B cell (primary cell): ENCODE measurements around the gene ADAP1. TPM values are rescaled to one million over a fixed set of nuclear protein-coding genes. Genes with fewer than 3 reads are reported as not detected.

Experiments
- ATAC-seq: fragments of 200-7000 bp; cut with Tn5 transposase; one replicate; pipeline ENCODE4 v1.10.0; 2021; ENCODE audit warnings: low read depth, mild to moderate bottlenecking, moderate number of reproducible peaks, moderate library complexity
- CTCF ChIA-PET: fragments of 350-600 bp; sonication (Branson Sonifier 250); formaldehyde crosslinking; loops from one replicate; lab custom pipeline; 2021; ENCODE audit warnings: antibody characterized with exemption, inconsistent platforms; lab: Charles Lee
- POLR2A ChIA-PET: fragments of 350-600 bp; sonication (Branson Sonifier 250); formaldehyde crosslinking; loops from one replicate; lab custom pipeline; 2021; ENCODE audit warnings: antibody characterized with exemption; lab: Charles Lee
- DNase-seq: peaks from one replicate; pipeline ENCODE4 v3.0.0; 2013
- H2AFZ ChIP-seq: 2 replicates; pipeline ENCODE4 v1.6.1; 2012; ENCODE audit warnings: mild to moderate bottlenecking, low read depth, low read length; ENCODE audit not compliant: insufficient read depth, poor library complexity, severe bottlenecking
- H3K27ac ChIP-seq, 2 donors: 1 replicate in 1 of 2; 2 replicates in 1 of 2; pipeline ENCODE4 v1.5.1; 2012 to 2013; ENCODE audit warnings: low read length in 2 of 2, mild to moderate bottlenecking in 2 of 2, moderate library complexity in 1 of 2
- H3K27me3 ChIP-seq, 4 experiments: fragments of 200-600 bp in 1 of 4; sonication (generic) in 1 of 4; replicated peaks in 1 of 4; 1 replicate in 2 of 4; 2 replicates in 2 of 4; pipeline versions ENCODE4 v1.6.1 to v1.7.0; 2013 to 2016; ENCODE audit warnings: low read length in 3 of 4, mild to moderate bottlenecking in 2 of 4, mixed read lengths in 1 of 4, moderate library complexity in 1 of 4; ENCODE audit not compliant: insufficient read depth in 4 of 4, control insufficient read depth in 3 of 4; ENCODE audit errors: control extremely low read depth in 1 of 4
- H3K36me3 ChIP-seq, 2 experiments: replicated peaks in 1 of 2; 1 replicate in 1 of 2; 2 replicates in 1 of 2; pipeline versions ENCODE4 v1.6.1 to v1.7.1; 2013; ENCODE audit warnings: low read length in 1 of 2; ENCODE audit not compliant: insufficient read depth in 2 of 2, control insufficient read depth in 1 of 2; ENCODE audit errors: control extremely low read depth in 1 of 2, extremely low read depth in 1 of 2
- H3K4me1 ChIP-seq, 2 donors: fragments of 200-600 bp in 1 of 2; sonication (generic) in 1 of 2; 1 replicate in 1 of 2; 2 replicates in 1 of 2; pipeline versions ENCODE4 v1.5.1 to v1.6.1; 2013 to 2017; ENCODE audit warnings: low read length in 2 of 2; ENCODE audit not compliant: control insufficient read depth in 2 of 2, insufficient read depth in 2 of 2
- H3K4me2 ChIP-seq: replicated peaks from 2 replicates; pipeline ENCODE3; 2012; ENCODE audit warnings: mild to moderate bottlenecking, low read depth, low read length; ENCODE audit not compliant: poor library complexity, severe bottlenecking
- H3K4me3 ChIP-seq, 5 experiments: fragments of 200-600 bp in 1 of 5; sonication (generic) in 1 of 5; 1 replicate in 3 of 5; 2 replicates in 2 of 5; pipeline versions ENCODE4 v1.5.1 to v1.7.0; 2011 to 2016; ENCODE audit warnings: low read length in 4 of 5, mild to moderate bottlenecking in 4 of 5, low read depth in 2 of 5, control low read depth in 1 of 5, moderate library complexity in 1 of 5; ENCODE audit not compliant: insufficient read depth in 1 of 5; ENCODE audit errors: control extremely low read depth in 1 of 5, extremely low read depth in 1 of 5
- H3K79me2 ChIP-seq: fragments of 200-600 bp; sonication (generic); one replicate; pipeline ENCODE4 v1.6.0; 2016; ENCODE audit warnings: low read length; ENCODE audit not compliant: control insufficient read depth, insufficient read depth
- H3K9ac ChIP-seq: fragments of 200-600 bp; sonication (generic); 2 replicates; pipeline ENCODE4 v1.6.1; 2017; ENCODE audit warnings: mild to moderate bottlenecking, low read length, moderate library complexity
- H3K9me3 ChIP-seq, 3 donors: one replicate each; pipeline versions ENCODE4 v1.6.1 to v1.7.1; 2013; ENCODE audit warnings: low read length in 2 of 3; ENCODE audit not compliant: control insufficient read depth in 2 of 3, insufficient read depth in 1 of 3; ENCODE audit errors: control extremely low read depth in 1 of 3
- H4K20me1 ChIP-seq: 2 replicates; pipeline ENCODE4 v1.6.0; 2012; ENCODE audit warnings: mild to moderate bottlenecking, low read length; ENCODE audit not compliant: insufficient read depth, control insufficient read depth, poor library complexity, severe bottlenecking
- H3K27ac Mint-ChIP-seq: one replicate; pipeline ENCODE4 v1.8.0; 2021; ENCODE audit warnings: mixed read lengths
- H3K27me3 Mint-ChIP-seq: one replicate; pipeline ENCODE4 v1.8.0; 2021; ENCODE audit warnings: mixed read lengths
- H3K4me1 Mint-ChIP-seq: one replicate; pipeline ENCODE4 v1.8.0; 2021; ENCODE audit warnings: mixed read lengths
- H3K4me3 Mint-ChIP-seq: one replicate; pipeline ENCODE4 v1.8.0; 2021; ENCODE audit warnings: mixed read lengths
- H3K9me3 Mint-ChIP-seq: one replicate; pipeline ENCODE4 v1.8.0; 2022; ENCODE audit warnings: mixed read lengths; ENCODE audit not compliant: insufficient read depth
- CTCF ChIP-seq: fragments of 200-600 bp; IDR thresholded peaks from one replicate; pipeline ENCODE4 v1.8.0; 2022; ENCODE audit warnings: antibody characterized with exemption, mild to moderate bottlenecking
- EZH2 ChIP-seq: IDR thresholded peaks from 2 replicates; pipeline ENCODE4 v1.6.1; 2012; ENCODE audit warnings: borderline replicate concordance, low read depth, mild to moderate bottlenecking, moderate library complexity, low read length; ENCODE audit not compliant: insufficient read depth, poor library complexity, severe bottlenecking
- WGBS: methylation state at CpG from one replicate; pipeline ENCODE4 v1.1.5; 2013; ENCODE audit warnings: missing lambda C conversion rate; ENCODE audit not compliant: insufficient coverage; 5-methylcytosine and 5-hydroxymethylcytosine counted together
- intact Hi-C: fragments of 100-400 bp; cut with micrococcal nuclease; formaldehyde crosslinking; loops from one replicate; pipeline ENCODE4 v1.10.0; 2022
- polyA plus RNA-seq: library from polyadenylated mRNA; depleted of rRNA; stranded (reverse); fragments of >200 nt; gene quantifications from 2 replicates; pipeline ENCODE4 v1.2.3, GENCODE V29; 2012
- total RNA-seq, 2 donors: library from RNA; stranded (reverse); fragments of 120-200 nt in 1 of 2; gene quantifications; 1 replicate in 1 of 2; 2 replicates in 1 of 2; pipeline versions ENCODE4 v1.2.3 to v1.2.4, GENCODE V29; 2013 to 2022

Gene ADAP1
- total and polyA plus RNA-seq, 2 donors (not counting 1 experiment from before 2014, with no cell fraction given): 10.8 to 12.9 TPM

- no peaks in the 10 kb centered on the region for H3K27me3 ChIP-seq
- H3K79me2 ChIP-seq: peaks cover 56% of the 10 kb centered on the region
- H3K9me3 ChIP-seq: no peaks in the 10 kb centered on the region
- no peak overlapping the region for H3K27ac ChIP-seq
- H3K4me3 Mint-ChIP-seq: no peak overlapping the region
- TF ChIP-seq EZH2 (no peak), CTCF (no peak)
- no peaks in the 10 kb centered on the region for H3K4me1 ChIP-seq
- 91% methylated on average over 14 of the region's 15 CpGs for WGBS
- no peak overlapping the region for H2AFZ ChIP-seq
- intact Hi-C loops: no loop called here
- ATAC-seq (no peak), DNase-seq (no peak)
- no peaks in the 10 kb centered on the region for H3K9me3 Mint-ChIP-seq
- ChIA-PET CTCF (no interaction called here), POLR2A (no interaction called here)
- no peak overlapping the region for H3K27ac Mint-ChIP-seq
- no peak overlapping the region for H3K9ac ChIP-seq
- H3K27me3 Mint-ChIP-seq: no peaks in the 10 kb centered on the region
- H3K4me2 ChIP-seq: no peak overlapping the region
- peaks cover 2% of the 10 kb centered on the region for H3K4me1 Mint-ChIP-seq
- peaks cover 0 to 65% of the 10 kb centered on the region in 2 experiments for H3K36me3 ChIP-seq
- peaks cover 85% of the 10 kb centered on the region for H4K20me1 ChIP-seq
- no peak overlapping the region for H3K4me3 ChIP-seq
Observed at GRCh38 chr7:889025-889390, 65.5 kb downstream of the ADAP1 start.

- no peak overlapping the region for H3K4me3 Mint-ChIP-seq
- H3K4me1 Mint-ChIP-seq: peaks cover 2% of the 10 kb centered on the region
- Histone ChIP-seq H3K4me3 (no peak overlapping the region), H3K36me3 (peaks cover 0 to 62% of the 10 kb centered on the region in 2 experiments), H3K79me2 (peaks cover 62% of the 10 kb centered on the region), H2AFZ (no peak overlapping the region), H3K27ac (no peak overlapping the region), H3K27me3 (no peaks in the 10 kb centered on the region), H3K4me2 (no peak overlapping the region), H3K9ac (no peak overlapping the region), H3K9me3 (no peaks in the 10 kb centered on the region), H4K20me1 (peaks cover 88% of the 10 kb centered on the region), H3K4me1 (no peaks in the 10 kb centered on the region)
- ChIA-PET POLR2A (no interaction called here), CTCF (no interaction called here)
- intact Hi-C loops: no loop called here
- H3K27ac Mint-ChIP-seq: no peak overlapping the region
- ATAC-seq (no peak), DNase-seq (no peak)
- TF ChIP-seq EZH2 (no peak), CTCF (no peak)
- no peaks in the 10 kb centered on the region for H3K9me3 Mint-ChIP-seq
- no peaks in the 10 kb centered on the region for H3K27me3 Mint-ChIP-seq
- 96% methylated on average over 43 of the region's 43 CpGs for WGBS
Observed at GRCh38 chr7:888081-889024, 66.1 kb downstream of the ADAP1 start.
